OCI-LY3 (cell line): Measurements from ENCODE around the gene PGBD2.

Experiments used
- CTCF ChIP-seq: fragments of 200-600, 300-600 bp; sonication (generic); IDR thresholded peaks from 2 replicates; pipeline ENCODE4 v1.5.1; 2014; ENCODE audit warnings: antibody characterized with exemption, low read length, low read depth
- EZH2phosphoT487 ChIP-seq: fragments of 200-600 bp; shearing (Covaris generic); IDR thresholded peaks from 2 replicates; pipeline ENCODE4 v1.6.1; 2018; ENCODE audit warnings: antibody characterized with exemption, mixed run types, low read depth

- no peak for TF ChIP-seq EZH2phosphoT487
- no peak for TF ChIP-seq CTCF
Measured at GRCh38 chr1:248885646-248886045, 20.4 kb upstream of the PGBD2 start.
